ENCODE data around the gene ANKRD62.
"Not testable (repeated sequence)": the region's sequence is repeated elsewhere in the genome, so short reads cannot be mapped to it uniquely, and the experiment has no call there.

ANKRD62 gene

DNA sequence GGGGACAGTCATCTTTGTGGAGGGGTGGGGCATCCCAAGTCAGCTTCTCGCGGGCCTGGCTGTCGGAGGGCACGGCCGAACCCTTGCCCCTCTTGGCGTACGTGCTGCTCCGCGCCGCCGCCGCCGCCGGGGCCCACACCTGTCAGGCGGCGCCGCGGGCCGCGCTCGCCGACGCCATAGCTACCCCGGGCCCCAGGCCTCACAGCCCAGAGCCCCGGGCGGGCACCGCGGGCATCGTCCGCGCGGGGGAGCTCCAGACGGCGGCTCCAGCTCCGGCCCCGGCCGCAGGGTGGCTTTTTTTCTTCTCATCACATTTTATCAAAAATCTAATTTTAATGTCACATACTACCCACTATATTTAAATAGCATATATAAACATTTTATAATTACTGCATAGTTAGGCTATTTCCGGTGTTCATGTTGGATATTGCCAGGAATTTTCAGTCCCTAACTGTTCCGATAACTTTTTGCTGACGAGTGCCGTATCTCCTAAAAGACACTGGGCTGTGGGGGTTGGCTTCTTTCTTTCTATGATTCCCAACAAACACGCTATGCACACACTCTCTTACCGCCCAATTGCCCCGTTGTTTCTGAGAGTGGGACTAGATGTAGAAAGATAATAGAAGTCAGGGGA is 25.2 kb upstream of the ANKRD62 start:
- not testable (repeated sequence) for H3K9me3 ChIP-seq (ENCODE audit: insufficient read depth, low read depth, low read length); H3K23ac ChIP-seq (ENCODE audit: low read length); H3K9ac ChIP-seq (ENCODE audit: low read length); H3K27me3 ChIP-seq (ENCODE audit: insufficient read depth, low read length); H3K4ac ChIP-seq (ENCODE audit: low read depth, low read length); H4K12ac ChIP-seq (ENCODE audit: low read depth, low read length); H3K18ac ChIP-seq (ENCODE audit: low read length); H3K36me3 ChIP-seq (ENCODE audit: control insufficient read depth in 1 of 2, insufficient read depth in 2 of 2, low read length in 2 of 2); H4K91ac ChIP-seq (ENCODE audit: low read depth, low read length); H3K4me1 ChIP-seq (ENCODE audit: control insufficient read depth in 1 of 2, insufficient read depth in 2 of 2, low read length in 2 of 2); H2AK5ac ChIP-seq (ENCODE audit: low read length); H3K4me2 ChIP-seq (ENCODE audit: low read length); H2BK5ac ChIP-seq (ENCODE audit: low read depth, low read length, poor library complexity); H3K79me1 ChIP-seq (ENCODE audit: low read length); H2BK120ac ChIP-seq (ENCODE audit: insufficient read depth, low read length, poor library complexity); H2BK12ac ChIP-seq (ENCODE audit: low read length); H3K27ac ChIP-seq (ENCODE audit: low read depth, low read length); H3K14ac ChIP-seq (ENCODE audit: low read length); H3K79me2 ChIP-seq (ENCODE audit: control insufficient read depth, insufficient read depth, low read length, poor library complexity); H2AFZ ChIP-seq (ENCODE audit: insufficient read depth, low read length, poor library complexity); H3K4me3 ChIP-seq (ENCODE audit: low read depth, low read length); H4K8ac ChIP-seq (ENCODE audit: low read depth, low read length)
- peak in 1 of 2 donors; percentile 58 for DNase-seq
- no CpG with 5 or more reads among the region's 44 CpGs for WGBS (ENCODE audit: extremely low coverage, insufficient coverage, insufficient read length)

DNA sequence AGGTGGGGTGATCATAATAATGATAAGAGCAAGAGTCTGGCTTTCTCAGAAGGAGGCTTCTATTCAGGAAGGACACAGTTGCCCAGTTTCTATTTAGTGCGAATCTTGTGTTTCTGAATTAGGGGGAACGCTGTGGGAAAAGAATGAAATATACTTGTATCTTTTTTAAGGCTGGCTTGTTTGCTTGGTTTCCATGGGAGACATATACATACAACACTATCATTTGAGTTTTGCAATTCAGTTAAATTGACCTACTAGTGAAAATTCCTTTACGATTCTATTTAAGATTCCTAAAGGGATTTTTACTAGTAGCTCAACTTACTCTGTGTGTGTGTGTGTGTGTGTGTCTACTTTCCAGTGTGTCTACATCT is 24.7 kb upstream of the ANKRD62 start:
- H3K9me3 ChIP-seq (ENCODE audit: insufficient read depth, low read depth, low read length) = peaks cover 3% of the 10 kb centered on the region
- no peak overlapping the region for H4K91ac ChIP-seq (ENCODE audit: low read depth, low read length)
- no peak overlapping the region for H2AK5ac ChIP-seq (ENCODE audit: low read length)
- no peaks in the 10 kb centered on the region for H3K36me3 ChIP-seq (ENCODE audit: control insufficient read depth in 1 of 2, insufficient read depth in 2 of 2, low read length in 2 of 2)
- H3K27ac ChIP-seq (ENCODE audit: low read depth, low read length) = no peak overlapping the region
- H4K8ac ChIP-seq (ENCODE audit: low read depth, low read length) = no peak overlapping the region
- no peak overlapping the region for H4K12ac ChIP-seq (ENCODE audit: low read depth, low read length)
- H2AFZ ChIP-seq (ENCODE audit: insufficient read depth, low read length, poor library complexity) = no peak overlapping the region
- H2BK5ac ChIP-seq (ENCODE audit: low read depth, low read length, poor library complexity) = no peak overlapping the region
- no peak overlapping the region for H3K14ac ChIP-seq (ENCODE audit: low read length)
- H3K4ac ChIP-seq (ENCODE audit: low read depth, low read length) = no peak overlapping the region
- peak in 1 of 2 donors; percentile 17 for DNase-seq
- H3K79me1 ChIP-seq (ENCODE audit: low read length) = no peaks in the 10 kb centered on the region
- no peak overlapping the region for H2BK12ac ChIP-seq (ENCODE audit: low read length)
- no peaks in the 10 kb centered on the region for H3K4me1 ChIP-seq (ENCODE audit: control insufficient read depth in 1 of 2, insufficient read depth in 2 of 2, low read length in 2 of 2)
- H3K23ac ChIP-seq (ENCODE audit: low read length) = no peak overlapping the region
- no CpG with 5 or more reads among the region's 3 CpGs for WGBS (ENCODE audit: extremely low coverage, insufficient coverage, insufficient read length)
- no peak overlapping the region for H2BK120ac ChIP-seq (ENCODE audit: insufficient read depth, low read length, poor library complexity)
- no peak overlapping the region for H3K9ac ChIP-seq (ENCODE audit: low read length)
- H3K4me3 ChIP-seq (ENCODE audit: low read depth, low read length) = no peak overlapping the region
- no peak overlapping the region for H3K4me2 ChIP-seq (ENCODE audit: low read length)
- H3K79me2 ChIP-seq (ENCODE audit: control insufficient read depth, insufficient read depth, low read length, poor library complexity) = no peaks in the 10 kb centered on the region
- H3K27me3 ChIP-seq (ENCODE audit: insufficient read depth, low read length) = no peaks in the 10 kb centered on the region
- H3K18ac ChIP-seq (ENCODE audit: low read length) = no peak overlapping the region

- H3K18ac ChIP-seq (ENCODE audit: low read length) = not testable (repeated sequence)
These were observed 22.6 kb upstream of the ANKRD62 start for GRCh38 chr18:12071066-12071465.

DNA sequence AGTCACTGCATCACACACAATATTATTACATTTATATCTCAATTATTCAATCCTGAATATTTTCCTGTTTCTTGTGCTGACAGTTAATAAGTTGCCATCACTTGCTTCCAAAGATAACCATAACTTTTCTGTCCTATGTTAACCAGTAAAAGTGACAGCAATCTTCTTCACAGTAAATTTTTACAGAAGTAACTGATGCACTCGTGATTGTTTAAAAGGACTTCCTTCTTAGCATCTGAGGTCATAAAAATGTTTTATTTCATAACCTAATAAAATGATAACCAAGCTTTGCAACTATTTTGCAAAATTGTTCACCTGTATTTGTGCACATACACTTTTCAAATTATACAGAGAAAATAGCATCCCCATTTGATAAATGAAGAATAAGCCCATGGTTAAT is 20.6 kb upstream of the ANKRD62 start:
- Histone ChIP-seq H2BK120ac (ENCODE audit: insufficient read depth, low read length, poor library complexity) (no peak overlapping the region), H4K12ac (ENCODE audit: low read depth, low read length) (no peak overlapping the region), H3K4me1 (ENCODE audit: control insufficient read depth in 1 of 2, insufficient read depth in 2 of 2, low read length in 2 of 2) (no peaks in the 10 kb centered on the region), H3K79me2 (ENCODE audit: control insufficient read depth, insufficient read depth, low read length, poor library complexity) (no peaks in the 10 kb centered on the region), H2BK12ac (ENCODE audit: low read length) (no peak overlapping the region), H3K9ac (ENCODE audit: low read length) (no peak overlapping the region), H2AFZ (ENCODE audit: insufficient read depth, low read length, poor library complexity) (no peak overlapping the region), H3K4me3 (ENCODE audit: low read depth, low read length) (no peak overlapping the region), H3K27ac (ENCODE audit: low read depth, low read length) (no peak overlapping the region), H3K4ac (ENCODE audit: low read depth, low read length) (no peak overlapping the region), H3K36me3 (ENCODE audit: control insufficient read depth in 1 of 2, insufficient read depth in 2 of 2, low read length in 2 of 2) (no peaks in the 10 kb centered on the region), H3K23ac (ENCODE audit: low read length) (no peak overlapping the region), H2BK5ac (ENCODE audit: low read depth, low read length, poor library complexity) (no peak overlapping the region), H3K14ac (ENCODE audit: low read length) (no peak overlapping the region), H2AK5ac (ENCODE audit: low read length) (no peak overlapping the region), H4K8ac (ENCODE audit: low read depth, low read length) (no peak overlapping the region), H3K18ac (ENCODE audit: low read length) (no peak overlapping the region), H4K91ac (ENCODE audit: low read depth, low read length) (no peak overlapping the region), H3K79me1 (ENCODE audit: low read length) (no peaks in the 10 kb centered on the region), H3K27me3 (ENCODE audit: insufficient read depth, low read length) (no peaks in the 10 kb centered on the region), H3K4me2 (ENCODE audit: low read length) (no peak overlapping the region), H3K9me3 (ENCODE audit: insufficient read depth, low read depth, low read length) (peaks cover 2% of the 10 kb centered on the region)
- DNase-seq = no peak
- no CpG with 5 or more reads among the region's 1 CpG for WGBS (ENCODE audit: extremely low coverage, insufficient coverage, insufficient read length)

More at GRCh38 chr18:12071066-12071465, 22.6 kb upstream of the ANKRD62 start:
- H3K79me2 ChIP-seq (ENCODE audit: control insufficient read depth, insufficient read depth, low read length, poor library complexity); H3K4me1 ChIP-seq (ENCODE audit: control insufficient read depth in 1 of 2, insufficient read depth in 2 of 2, low read length in 2 of 2); H3K23ac ChIP-seq (ENCODE audit: low read length); H3K9ac ChIP-seq (ENCODE audit: low read length); DNase-seq; H3K36me3 ChIP-seq (ENCODE audit: control insufficient read depth in 1 of 2, insufficient read depth in 2 of 2, low read length in 2 of 2); H3K9me3 ChIP-seq (ENCODE audit: insufficient read depth, low read depth, low read length); H3K79me1 ChIP-seq (ENCODE audit: low read length); H4K91ac ChIP-seq (ENCODE audit: low read depth, low read length); H3K27me3 ChIP-seq (ENCODE audit: insufficient read depth, low read length); H3K4ac ChIP-seq (ENCODE audit: low read depth, low read length); H3K4me3 ChIP-seq (ENCODE audit: low read depth, low read length); H2BK120ac ChIP-seq (ENCODE audit: insufficient read depth, low read length, poor library complexity); H2AFZ ChIP-seq (ENCODE audit: insufficient read depth, low read length, poor library complexity); H3K14ac ChIP-seq (ENCODE audit: low read length); H2BK5ac ChIP-seq (ENCODE audit: low read depth, low read length, poor library complexity); H3K4me2 ChIP-seq (ENCODE audit: low read length); H4K12ac ChIP-seq (ENCODE audit: low read depth, low read length); H3K27ac ChIP-seq (ENCODE audit: low read depth, low read length); H2AK5ac ChIP-seq (ENCODE audit: low read length); H2BK12ac ChIP-seq (ENCODE audit: low read length); H4K8ac ChIP-seq (ENCODE audit: low read depth, low read length): not testable (repeated sequence)
- no CpG with 5 or more reads among the region's 1 CpG for WGBS (ENCODE audit: extremely low coverage, insufficient coverage, insufficient read length)

Measured in trophoblast cell (in vitro differentiated cells and primary cell).